Ovary (tissue), 9 donors: Measurements from ENCODE around the gene RNASE12. TPM values are rescaled to one million over a fixed set of nuclear protein-coding genes. Genes with fewer than 3 reads are reported as not detected.

Experiments
- DNase-seq, 5 donors: peaks; one replicate each; pipeline ENCODE4 v3.0.0-alpha.2; 2019 to 2020
- H3K27ac ChIP-seq, 2 donors: fragments of 200-600 bp; one replicate each; pipeline versions ENCODE4 v1.5.1 to v1.8.0; 2019 to 2022
- H3K27me3 ChIP-seq: fragments of 200-600 bp; one replicate; pipeline ENCODE4 v1.8.0; 2022
- H3K36me3 ChIP-seq: fragments of 200-600 bp; sonication (generic); one replicate; pipeline ENCODE4 v1.5.1; 2019
- H3K4me1 ChIP-seq: one replicate; pipeline ENCODE4 v1.8.1; 2013; ENCODE audit warnings: mild to moderate bottlenecking, moderate library complexity; ENCODE audit not compliant: insufficient read depth
- H3K4me3 ChIP-seq: fragments of 200-600 bp; sonication (generic); one replicate; pipeline ENCODE4 v1.5.1; 2017
- H3K9me3 ChIP-seq, 2 donors: fragments of 200-600 bp in 1 of 2; sonication (generic) in 1 of 2; one replicate each; pipeline versions ENCODE4 v1.5.1 to v1.8.1; 2013 to 2019; ENCODE audit warnings: mild to moderate bottlenecking in 1 of 2, moderate library complexity in 1 of 2
- EP300 ChIP-seq: sonication (generic); formaldehyde crosslinking; IDR thresholded peaks from one replicate; pipeline ENCODE4 v1.6.1; 2017; ENCODE audit warnings: antibody characterized with exemption
- POLR2A ChIP-seq: fragments of 450-650 bp; IDR thresholded peaks from one replicate; pipeline ENCODE4 v1.6.1; 2017; ENCODE audit warnings: antibody characterized with exemption, mild to moderate bottlenecking, moderate library complexity
- WGBS, 3 donors: extraction: QIAGEN DNeasy Blood & Tissue Kit in 1 of 3; methylation state at CpG; one replicate each; pipeline versions ENCODE4 v1.1.5 to v1.1.7; 2013 to 2017; 5-methylcytosine and 5-hydroxymethylcytosine counted together
- intact Hi-C, 4 donors: fragments of 100-400 bp; cut with DNase I; formaldehyde crosslinking; loops; one replicate each; pipeline versions ENCODE4 v1.11.0 to v1.15.1; 2022 to 2023
- polyA plus RNA-seq, 2 donors: library from polyadenylated mRNA; stranded (reverse); fragments of 200-250 nt in 1 of 2; fragments of 350-450 nt in 1 of 2; fragmentation: Illumina TruSeq in 1 of 2; extraction: RNeasy Lipid Tissue Mini Kit (QIAGEN cat#74804) in 1 of 2; gene quantifications; one replicate each; pipeline ENCODE4 v1.2.3, GENCODE V29; 2013 to 2014
- total RNA-seq, 7 donors: library from RNA; depleted of rRNA in 2 of 7; stranded (reverse); fragments of >200 nt in 2 of 7; fragmentation: NEBNext Ultra II Directional in 3 of 7; extraction: Animal tissue kit (Norgen Biotek cat#: 25700) in 3 of 7; gene quantifications; one replicate each; pipeline versions ENCODE4 v1.1.0 to v1.2.4, GENCODE V29; 2016 to 2023
- TF ChIP-seq, protein P1 (sequence below), 3 donors: fragments of 450-650 bp in 2 of 3; fragments of 200-600 bp in 1 of 3; IDR thresholded peaks; one replicate each; pipeline versions ENCODE4 v1.5.1 to v1.8.0; 2016 to 2022; ENCODE audit warnings: antibody characterized with exemption in 3 of 3, mild to moderate bottlenecking in 1 of 3
- donor health status: DM: no; HTN: no; CAD: no; lungs with moderate emphysema.
- donor health status: DM: no; HTN: no; CAD: no.
- donor health status: Bipolar disorder and iron deficiency.
- donor health status: DM: yes; HTN: yes; CAD: no.
- donor health status: DM: no; HTN: no; CAD: no.
- donor health status: DM: yes; HTN: yes; CAD: no.

The RNASE12 gene
- total and polyA plus RNA-seq, 9 donors: not detected

DNA sequence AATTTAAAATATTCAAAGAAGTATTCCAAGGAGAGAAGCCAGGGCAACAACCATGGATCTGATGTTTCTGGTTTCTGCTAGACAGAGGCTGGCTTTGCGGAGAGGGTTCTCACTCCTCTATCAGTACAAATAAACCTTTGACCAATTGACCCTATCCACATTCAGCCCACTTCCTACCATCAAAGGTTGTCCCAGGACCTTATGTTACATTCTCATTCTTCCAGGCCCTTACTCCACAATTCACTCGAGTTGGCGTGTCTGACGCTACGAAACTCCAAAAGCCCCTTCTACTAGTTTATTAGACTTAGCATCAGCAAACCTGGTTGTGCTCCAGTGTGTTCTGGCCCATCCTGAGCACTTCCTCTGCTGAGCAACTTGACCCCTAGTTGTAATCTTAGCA lies 24.8 kb upstream of the RNASE12 start:
- no peaks in the 10 kb centered on the region for H3K27me3 ChIP-seq
- H3K36me3 ChIP-seq: no peaks in the 10 kb centered on the region
- no peak for TF ChIP-seq POLR2A
- TF ChIP-seq, protein P1, sequence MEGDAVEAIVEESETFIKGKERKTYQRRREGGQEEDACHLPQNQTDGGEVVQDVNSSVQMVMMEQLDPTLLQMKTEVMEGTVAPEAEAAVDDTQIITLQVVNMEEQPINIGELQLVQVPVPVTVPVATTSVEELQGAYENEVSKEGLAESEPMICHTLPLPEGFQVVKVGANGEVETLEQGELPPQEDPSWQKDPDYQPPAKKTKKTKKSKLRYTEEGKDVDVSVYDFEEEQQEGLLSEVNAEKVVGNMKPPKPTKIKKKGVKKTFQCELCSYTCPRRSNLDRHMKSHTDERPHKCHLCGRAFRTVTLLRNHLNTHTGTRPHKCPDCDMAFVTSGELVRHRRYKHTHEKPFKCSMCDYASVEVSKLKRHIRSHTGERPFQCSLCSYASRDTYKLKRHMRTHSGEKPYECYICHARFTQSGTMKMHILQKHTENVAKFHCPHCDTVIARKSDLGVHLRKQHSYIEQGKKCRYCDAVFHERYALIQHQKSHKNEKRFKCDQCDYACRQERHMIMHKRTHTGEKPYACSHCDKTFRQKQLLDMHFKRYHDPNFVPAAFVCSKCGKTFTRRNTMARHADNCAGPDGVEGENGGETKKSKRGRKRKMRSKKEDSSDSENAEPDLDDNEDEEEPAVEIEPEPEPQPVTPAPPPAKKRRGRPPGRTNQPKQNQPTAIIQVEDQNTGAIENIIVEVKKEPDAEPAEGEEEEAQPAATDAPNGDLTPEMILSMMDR (IDR thresholded peaks at IDR 0.05): no peak
- TF ChIP-seq EP300: no peak
- WGBS, 3 donors: 82 to 85% (median 83%) methylated on average over 5 of the region's 5 CpGs
- no peak for DNase-seq
- H3K4me3 ChIP-seq: no peak overlapping the region
- intact Hi-C loops: no loop called here
- H3K9me3 ChIP-seq: no peaks in the 10 kb centered on the region
- H3K4me1 ChIP-seq: no peaks in the 10 kb centered on the region
- H3K27ac ChIP-seq: no peak overlapping the region

DNA sequence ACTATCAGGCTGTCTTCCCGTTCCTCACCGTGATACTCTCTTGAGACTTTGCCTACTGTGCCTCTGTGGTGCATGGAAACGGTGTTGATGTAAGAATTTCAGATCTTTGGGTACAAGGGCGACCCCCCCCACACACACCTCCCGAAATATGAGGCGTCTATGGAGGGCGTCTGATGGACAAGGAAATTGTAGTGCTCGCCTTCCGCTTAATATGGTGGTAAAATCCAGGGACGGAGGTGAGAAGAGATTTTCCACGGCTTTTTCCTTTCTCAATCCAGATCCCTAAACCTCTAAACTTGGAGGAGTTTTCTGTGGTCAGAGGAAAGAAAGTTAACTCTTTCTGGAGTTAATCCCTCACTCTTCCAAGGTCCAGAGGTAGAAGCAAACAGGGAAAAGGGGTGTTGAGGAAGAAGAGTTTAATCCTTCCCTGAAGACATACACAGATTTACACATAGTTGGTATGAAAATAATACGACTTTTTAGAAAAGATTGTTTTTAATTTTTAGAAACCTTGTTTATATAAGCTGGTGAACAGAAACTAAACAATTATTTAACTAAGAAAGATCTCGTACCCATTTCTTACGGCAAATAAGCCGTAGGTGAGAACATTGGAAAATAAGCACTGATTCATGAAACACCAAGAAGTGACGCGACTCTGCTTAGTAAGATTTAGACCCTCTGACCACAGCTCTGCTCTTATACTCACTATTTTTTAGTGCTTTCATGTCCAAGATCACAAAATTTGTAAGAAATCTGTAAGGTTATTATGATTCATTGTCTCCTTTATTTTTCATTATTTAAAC lies 23.1 kb upstream of the RNASE12 start:
- intact Hi-C loops: loop anchor here in 3 of 4 donors (5.0 kb wide), 3 partner anchors 68 to 272 kb away; partner anchors contain the start of genes RNASE4 (in 2 of the 3), PARP2 (in 1 of the 3) and TEP1 (in 1 of the 3)

DNA sequence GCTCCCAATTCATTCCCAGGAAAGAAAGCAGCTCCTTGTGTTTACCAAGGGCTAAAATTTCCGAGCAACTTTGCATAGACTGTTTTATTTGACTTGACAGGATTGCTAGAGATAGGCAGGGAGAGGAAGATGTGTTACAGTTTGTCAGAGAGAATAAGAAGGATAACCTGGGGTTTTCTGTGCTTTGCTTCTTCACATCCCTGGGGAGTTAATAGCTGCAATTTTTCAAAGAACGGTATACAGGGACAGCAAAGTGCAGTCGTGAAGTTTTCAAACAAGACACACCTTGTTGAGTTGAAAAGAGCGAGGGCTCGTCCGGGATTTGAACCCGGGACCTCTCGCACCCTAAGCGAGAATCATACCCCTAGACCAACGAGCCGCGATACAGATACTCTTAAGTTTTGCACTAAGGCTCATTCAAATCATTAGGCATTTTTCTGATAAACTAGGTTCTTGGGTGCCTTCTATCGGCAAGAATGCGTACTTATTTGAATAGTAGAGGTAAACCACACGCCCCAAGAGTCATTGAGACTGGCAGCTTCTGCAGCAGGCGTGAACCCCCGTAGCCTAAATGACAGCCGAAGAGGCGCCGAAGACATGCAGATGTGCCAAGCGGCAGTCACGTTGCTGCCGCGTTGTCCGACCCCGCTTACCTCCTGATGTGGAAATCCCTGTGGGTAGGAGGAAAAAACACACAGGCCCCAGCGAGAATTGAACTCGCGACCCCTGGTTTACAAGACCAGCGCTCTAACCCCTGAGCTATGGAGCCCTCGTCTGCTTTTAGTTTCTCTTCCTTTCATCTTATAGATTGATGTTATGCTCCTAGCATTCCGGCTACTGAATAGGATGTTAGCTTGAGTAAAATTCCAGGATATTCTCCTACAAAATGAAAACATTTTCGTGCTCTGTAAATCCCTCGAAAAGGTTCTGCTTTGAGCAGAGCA lies 22.2 kb upstream of the RNASE12 start:
- Histone ChIP-seq H3K9me3 (no peaks in the 10 kb centered on the region), H3K4me3 (peak overlapping the region; percentile 57), H3K27me3 (no peaks in the 10 kb centered on the region), H3K36me3 (no peaks in the 10 kb centered on the region), H3K27ac (peak overlapping the region; percentile 73 to 79), H3K4me1 (no peaks in the 10 kb centered on the region)
- intact Hi-C loops: loop anchor here (1.0 to 5.0 kb wide), 5 partner anchors 69 to 271 kb away; partner anchors contain the start of genes RNASE4 (in 4 of the 4), PARP2 (in 1 of the 4) and TEP1 (in 1 of the 4)
- 0 to 1% (median 0%) methylated on average over 32 to 34 of the region's 34 CpGs for WGBS, 3 donors
- peak; percentile 80 to 88 (median 86) for DNase-seq
- TF ChIP-seq POLR2A (no peak), EP300 (no peak)
- TF ChIP-seq, protein P1 (IDR thresholded peaks at IDR 0.05): peak; percentile 50 to 96 (median 95)

More for the DNA sequence above, 23.1 kb upstream of the RNASE12 start:
- peak; percentile 45 to 60 (median 48) for DNase-seq
- no peaks in the 10 kb centered on the region for H3K36me3 ChIP-seq
- H3K27me3 ChIP-seq: no peaks in the 10 kb centered on the region
- H3K9me3 ChIP-seq: no peaks in the 10 kb centered on the region
- H3K4me1 ChIP-seq: no peaks in the 10 kb centered on the region
- peak overlapping the region; percentile 73 to 79 for H3K27ac ChIP-seq
- H3K4me3 ChIP-seq: peak overlapping the region; percentile 57
- TF ChIP-seq EP300 (no peak), POLR2A (no peak)
- TF ChIP-seq, protein P1 (IDR thresholded peaks at IDR 0.05): no peak
- 2 to 3% (median 3%) methylated on average over 17 of the region's 17 CpGs for WGBS, 3 donors

DNA sequence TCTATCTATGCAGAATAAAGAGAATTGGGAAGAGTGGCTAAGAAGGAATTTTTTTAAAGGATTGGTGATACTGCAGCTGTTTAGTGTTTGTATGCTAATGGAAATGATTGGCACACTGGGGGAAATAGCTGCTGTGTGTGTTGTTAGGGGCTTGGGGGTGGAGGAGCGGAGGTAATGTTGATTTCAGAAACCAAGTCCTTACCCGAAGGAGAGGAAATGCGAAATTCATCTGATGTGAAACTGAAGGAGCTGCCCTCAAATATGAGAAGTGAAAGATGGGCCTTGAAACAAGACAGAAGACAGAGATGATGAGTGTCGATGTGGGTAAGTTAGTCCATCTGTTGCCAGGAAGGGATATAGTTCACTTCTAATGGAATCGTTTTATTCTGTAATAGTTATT lies 21.2 kb upstream of the RNASE12 start:
- TF ChIP-seq, protein P1 (IDR thresholded peaks at IDR 0.05): no peak
- TF ChIP-seq EP300 (no peak), POLR2A (no peak)
- intact Hi-C loops: loop anchor here (2.0 to 5.0 kb wide), 4 partner anchors 70 to 270 kb away; partner anchors contain the start of genes RNASE4 (in 3 of the 4), PARP2 (in 1 of the 4) and TEP1 (in 1 of the 4)
- no peaks in the 10 kb centered on the region for H3K9me3 ChIP-seq
- no peaks in the 10 kb centered on the region for H3K36me3 ChIP-seq
- H3K4me1 ChIP-seq: no peaks in the 10 kb centered on the region
- no peak overlapping the region for H3K4me3 ChIP-seq
- no peak for DNase-seq
- WGBS, 3 donors: 38 to 40% (median 38%) methylated on average over 5 of the region's 5 CpGs
- no peak overlapping the region for H3K27ac ChIP-seq
- no peaks in the 10 kb centered on the region for H3K27me3 ChIP-seq
